BLaER1 (cell line): ENCODE results near the gene BLM.

Experiments
- H3K27ac ChIP-seq: shearing (Covaris generic); formaldehyde crosslinking; 2 replicates; pipeline ENCODE4 v1.8.1; 2022
- H3K27me3 ChIP-seq: shearing (Covaris generic); formaldehyde crosslinking; 2 replicates; pipeline ENCODE4 v1.8.1; 2022
- H3K36me3 ChIP-seq: shearing (Covaris generic); formaldehyde crosslinking; 2 replicates; pipeline ENCODE4 v1.8.1; 2022
- H3K4me1 ChIP-seq: shearing (Covaris generic); formaldehyde crosslinking; 2 replicates; pipeline ENCODE4 v1.8.1; 2022
- H3K4me2 ChIP-seq: shearing (Covaris generic); formaldehyde crosslinking; 2 replicates; pipeline ENCODE4 v1.8.1; 2022
- H3K4me3 ChIP-seq: shearing (Covaris generic); formaldehyde crosslinking; 2 replicates; pipeline ENCODE4 v1.8.1; 2022
- H3K9ac ChIP-seq: shearing (Covaris generic); formaldehyde crosslinking; 2 replicates; pipeline ENCODE4 v1.8.1; 2022
- H3K9me3 ChIP-seq: shearing (Covaris generic); formaldehyde crosslinking; 2 replicates; pipeline ENCODE4 v1.8.1; 2022
- H4K20me1 ChIP-seq: shearing (Covaris generic); formaldehyde crosslinking; 2 replicates; pipeline ENCODE4 v1.8.1; 2022
- Cebpa-rat ChIP-seq: shearing (Covaris generic); IDR thresholded peaks from 2 replicates; pipeline ENCODE4 v1.8.1; 2022

The BLM gene

GRCh38 chr15:90690585-90690984 is 26.6 kb upstream of the BLM start:
- Histone ChIP-seq H3K4me1 (peaks cover 49% of the 10 kb centered on the region), H3K4me2 (0 out of 2 replicates have a peak overlapping the region, but pooled peaks have one; percentile 4), H4K20me1 (no peaks in the 10 kb centered on the region), H3K9me3 (peaks cover 22% of the 10 kb centered on the region), H3K9ac (no peak overlapping the region), H3K27me3 (no peaks in the 10 kb centered on the region), H3K27ac (no peak overlapping the region; the same call in 1 of the 2 replicates), H3K4me3 (no peak overlapping the region), H3K36me3 (no peaks in the 10 kb centered on the region)
- TF ChIP-seq Cebpa-rat, result no peak

DNA sequence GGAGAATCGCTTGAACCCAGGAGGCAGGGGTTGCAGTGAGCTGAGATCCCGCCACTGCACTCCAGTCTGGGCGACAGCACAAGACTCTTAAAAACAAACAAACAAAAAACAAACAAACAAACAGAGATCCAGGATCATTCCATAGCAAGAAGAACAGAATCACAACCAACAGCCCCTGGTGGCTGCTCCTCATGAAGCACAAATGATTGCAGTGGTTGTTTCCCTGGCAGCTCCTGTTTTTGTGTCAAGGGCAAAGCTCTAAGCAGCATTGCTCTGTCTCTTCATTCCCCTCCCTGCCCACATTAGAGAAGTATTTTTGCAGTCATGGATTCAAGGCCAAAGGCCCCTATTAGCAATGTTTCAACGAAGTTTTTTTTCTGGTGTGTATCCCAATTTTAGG is 25.8 kb upstream of the BLM start:
- Histone ChIP-seq H3K9ac (no peak overlapping the region), H3K36me3 (no peaks in the 10 kb centered on the region)
- no peak for TF ChIP-seq Cebpa-rat

GRCh38 chr15:90691982-90692773 is 25.0 kb upstream of the BLM start:
- Histone ChIP-seq H3K36me3 (no peaks in the 10 kb centered on the region), H3K4me2 (peak overlapping the region; percentile 46), H3K27me3 (no peaks in the 10 kb centered on the region), H3K9ac (no peak overlapping the region), H3K4me3 (no peak overlapping the region), H3K4me1 (peaks cover 33% of the 10 kb centered on the region), H3K9me3 (peaks cover 22% of the 10 kb centered on the region), H4K20me1 (no peaks in the 10 kb centered on the region), H3K27ac (no peak overlapping the region)
- no peak for TF ChIP-seq Cebpa-rat

More for the DNA sequence above, 25.8 kb upstream of the BLM start:
- Histone ChIP-seq H3K27ac (no peak overlapping the region), H3K4me2 (0 out of 2 replicates have a peak overlapping the region, but pooled peaks have one; percentile 4), H3K27me3 (no peaks in the 10 kb centered on the region), H4K20me1 (no peaks in the 10 kb centered on the region), H3K9me3 (peaks cover 22% of the 10 kb centered on the region), H3K4me3 (no peak overlapping the region), H3K4me1 (peaks cover 41% of the 10 kb centered on the region)

GRCh38 chr15:90694987-90695386 is 22.2 kb upstream of the BLM start:
- Histone ChIP-seq H3K36me3 (no peaks in the 10 kb centered on the region), H3K9me3 (peaks cover 2% of the 10 kb centered on the region), H3K27me3 (no peaks in the 10 kb centered on the region), H3K9ac (no peak overlapping the region), H3K4me2 (no peak overlapping the region), H4K20me1 (no peaks in the 10 kb centered on the region), H3K27ac (no peak overlapping the region), H3K4me1 (peaks cover 27% of the 10 kb centered on the region), H3K4me3 (no peak overlapping the region)
- TF ChIP-seq Cebpa-rat, result no peak

- no peaks in the 10 kb centered on the region for H4K20me1 ChIP-seq
- H3K9ac ChIP-seq, result no peak overlapping the region
- H3K27me3 ChIP-seq, result no peaks in the 10 kb centered on the region
- no peak overlapping the region for H3K4me3 ChIP-seq
- no peaks in the 10 kb centered on the region for H3K36me3 ChIP-seq
- peaks cover 10% of the 10 kb centered on the region for H3K4me1 ChIP-seq
- no peak overlapping the region for H3K27ac ChIP-seq
- H3K4me2 ChIP-seq, result no peak overlapping the region
- peaks cover under 1% of the 10 kb centered on the region; the same call in 1 of the 2 replicates for H3K9me3 ChIP-seq
- TF ChIP-seq Cebpa-rat, result no peak
These were observed 20.0 kb upstream of the BLM start for GRCh38 chr15:90697175-90697574.

DNA sequence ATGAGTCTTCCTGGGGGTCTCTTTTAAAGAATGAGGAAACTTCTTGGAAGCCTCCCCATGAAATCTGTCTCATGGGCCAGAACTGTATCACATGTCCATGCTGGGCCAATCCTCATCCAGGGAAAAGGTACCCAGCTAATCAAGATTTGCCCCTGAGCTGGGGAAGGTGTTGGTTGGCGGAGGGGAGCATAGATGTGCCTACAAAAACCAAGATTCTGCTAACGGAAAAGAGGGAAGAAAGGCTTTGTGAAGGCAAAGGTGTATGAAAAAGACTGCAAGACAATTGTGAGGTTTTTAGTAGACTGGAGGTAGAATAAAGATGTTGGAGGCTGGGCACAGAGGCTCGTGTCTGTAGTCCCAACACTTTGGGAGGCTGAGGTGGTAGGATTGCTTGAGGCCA is 18.5 kb upstream of the BLM start:
- Histone ChIP-seq H3K27me3 (no peaks in the 10 kb centered on the region), H3K9me3 (peaks cover 15% of the 10 kb centered on the region), H3K9ac (no peak overlapping the region), H3K27ac (no peak overlapping the region), H3K36me3 (0 out of 2 replicates have a peak, but pooled peaks cover 8% of the 10 kb centered on the region), H4K20me1 (no peaks in the 10 kb centered on the region), H3K4me1 (no peaks in the 10 kb centered on the region), H3K4me3 (no peak overlapping the region), H3K4me2 (no peak overlapping the region)
- TF ChIP-seq Cebpa-rat, result no peak

GRCh38 chr15:90701048-90701447 is 16.1 kb upstream of the BLM start:
- no peak overlapping the region for H3K4me2 ChIP-seq
- no peaks in the 10 kb centered on the region for H4K20me1 ChIP-seq
- no peak overlapping the region for H3K9ac ChIP-seq
- no peak overlapping the region for H3K27ac ChIP-seq
- H3K27me3 ChIP-seq, result no peaks in the 10 kb centered on the region
- TF ChIP-seq Cebpa-rat, result no peak
- no peak overlapping the region for H3K4me3 ChIP-seq
- no peaks in the 10 kb centered on the region for H3K4me1 ChIP-seq
- H3K9me3 ChIP-seq, result peaks cover 24% of the 10 kb centered on the region
- 0 out of 2 replicates have a peak, but pooled peaks cover 14% of the 10 kb centered on the region for H3K36me3 ChIP-seq

DNA sequence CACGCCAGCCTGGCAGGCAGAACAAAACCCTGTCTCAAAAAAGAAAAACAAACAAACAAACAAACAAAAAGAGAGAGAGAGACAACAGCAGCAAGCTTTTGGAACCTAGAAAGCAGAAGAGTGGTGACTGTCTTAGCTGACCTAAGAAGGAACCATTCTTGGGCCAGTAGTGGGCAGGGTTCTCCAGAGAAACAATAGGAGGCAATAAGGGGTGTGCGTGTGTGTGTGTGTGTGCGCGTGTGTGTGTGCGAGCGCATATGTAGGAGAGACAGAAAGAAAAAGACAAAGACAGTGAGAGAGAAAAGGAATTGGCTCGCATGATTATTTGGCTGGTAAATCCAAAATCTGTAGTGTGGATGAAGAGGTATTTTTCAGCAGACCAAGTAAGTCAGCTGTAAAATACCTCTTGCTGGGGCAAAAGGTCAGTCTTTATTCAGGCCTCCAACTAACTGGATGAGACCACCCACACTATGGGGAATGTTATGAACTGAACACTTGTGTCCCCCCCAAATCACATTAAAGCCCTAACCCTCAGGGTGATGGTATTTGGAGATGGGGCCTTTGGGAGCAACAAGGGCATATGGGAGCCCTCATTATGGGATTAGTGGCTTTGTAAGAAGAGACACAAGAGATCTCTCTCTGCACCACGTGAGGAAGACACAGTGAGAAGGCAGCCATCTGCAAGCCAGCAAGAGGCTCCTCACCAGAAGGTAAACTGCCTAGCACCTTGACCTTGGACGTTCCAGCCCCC is 15.1 kb upstream of the BLM start:
- H3K27me3 ChIP-seq, result no peaks in the 10 kb centered on the region

GRCh38 chr15:90703455-90703854 is 13.7 kb upstream of the BLM start:
- Histone ChIP-seq H3K4me1 (no peaks in the 10 kb centered on the region), H3K27me3 (no peaks in the 10 kb centered on the region), H3K4me3 (no peak overlapping the region), H3K4me2 (no peak overlapping the region), H3K9ac (no peak overlapping the region), H3K36me3 (0 out of 2 replicates have a peak, but pooled peaks cover 14% of the 10 kb centered on the region), H3K27ac (no peak overlapping the region), H4K20me1 (no peaks in the 10 kb centered on the region), H3K9me3 (peaks cover 24% of the 10 kb centered on the region)
- TF ChIP-seq Cebpa-rat, result no peak

More for the DNA sequence above, 15.1 kb upstream of the BLM start:
- TF ChIP-seq Cebpa-rat, result no peak
- Histone ChIP-seq H3K9me3 (peaks cover 24% of the 10 kb centered on the region), H3K4me2 (no peak overlapping the region), H4K20me1 (no peaks in the 10 kb centered on the region), H3K4me3 (no peak overlapping the region), H3K9ac (no peak overlapping the region), H3K27ac (no peak overlapping the region), H3K36me3 (0 out of 2 replicates have a peak, but pooled peaks cover 14% of the 10 kb centered on the region), H3K4me1 (no peaks in the 10 kb centered on the region)

DNA sequence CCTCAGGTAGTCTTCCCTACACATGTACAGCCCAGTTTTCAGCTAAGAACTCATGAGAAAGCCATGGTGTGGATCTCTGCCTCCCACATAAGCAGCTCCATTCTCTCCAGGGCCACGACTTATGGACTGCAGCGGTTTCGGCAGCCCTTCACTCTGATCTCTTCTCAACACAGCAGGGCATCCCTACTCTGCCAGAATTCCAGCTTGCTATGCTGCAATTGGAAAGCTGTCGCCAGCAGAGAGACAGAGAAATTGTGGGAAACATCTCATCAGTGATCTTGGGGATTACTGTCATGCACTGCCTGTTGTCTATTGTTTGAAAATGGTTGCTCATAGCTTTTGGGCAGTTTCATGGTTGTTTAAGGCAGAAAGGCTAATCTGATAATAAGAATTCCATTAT is 11.9 kb upstream of the BLM start:
- Histone ChIP-seq H3K4me1 (no peaks in the 10 kb centered on the region), H3K4me2 (no peak overlapping the region), H3K9ac (no peak overlapping the region), H3K9me3 (peaks cover 24% of the 10 kb centered on the region), H3K36me3 (0 out of 2 replicates have a peak, but pooled peaks cover 14% of the 10 kb centered on the region), H3K4me3 (no peak overlapping the region), H3K27ac (no peak overlapping the region), H4K20me1 (no peaks in the 10 kb centered on the region), H3K27me3 (no peaks in the 10 kb centered on the region)
- TF ChIP-seq Cebpa-rat, result no peak
